Measurements from ENCODE around the gene MPZL3. TPM values are rescaled to one million over a fixed set of nuclear protein-coding genes. Genes with fewer than 3 reads are reported as not detected.

MPZL3 gene
- total RNA-seq, 1 donor from 2014 or later = 0.21 TPM

DNA sequence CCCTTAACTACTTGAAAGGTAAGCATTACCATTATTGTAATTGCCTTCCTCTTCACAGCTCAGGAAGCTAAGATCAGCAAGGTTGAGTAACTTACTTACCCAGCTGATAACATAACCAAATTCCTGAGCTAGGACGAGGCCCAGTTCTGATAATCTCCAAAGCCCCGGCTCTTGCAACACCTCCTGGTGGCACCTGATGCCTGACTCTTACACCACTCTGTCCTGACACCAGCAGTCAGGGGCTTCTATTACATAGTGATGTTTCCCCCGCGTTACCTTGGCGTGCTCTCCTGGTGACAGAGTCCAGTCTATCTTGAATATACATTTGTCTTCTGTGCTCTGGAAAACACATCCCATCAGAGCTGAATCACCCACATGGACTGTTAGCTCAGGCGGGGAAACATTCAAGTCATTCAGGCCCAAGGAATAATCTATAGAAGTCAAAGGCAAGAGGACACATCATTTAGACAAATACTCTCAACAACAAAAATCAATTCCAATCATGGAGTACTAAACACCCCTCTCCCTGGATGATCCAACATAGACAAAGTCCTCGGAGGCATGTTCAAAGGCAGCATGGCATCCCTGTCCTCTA is 39.9 kb downstream of the MPZL3 start:
- TF ChIP-seq, protein P1, sequence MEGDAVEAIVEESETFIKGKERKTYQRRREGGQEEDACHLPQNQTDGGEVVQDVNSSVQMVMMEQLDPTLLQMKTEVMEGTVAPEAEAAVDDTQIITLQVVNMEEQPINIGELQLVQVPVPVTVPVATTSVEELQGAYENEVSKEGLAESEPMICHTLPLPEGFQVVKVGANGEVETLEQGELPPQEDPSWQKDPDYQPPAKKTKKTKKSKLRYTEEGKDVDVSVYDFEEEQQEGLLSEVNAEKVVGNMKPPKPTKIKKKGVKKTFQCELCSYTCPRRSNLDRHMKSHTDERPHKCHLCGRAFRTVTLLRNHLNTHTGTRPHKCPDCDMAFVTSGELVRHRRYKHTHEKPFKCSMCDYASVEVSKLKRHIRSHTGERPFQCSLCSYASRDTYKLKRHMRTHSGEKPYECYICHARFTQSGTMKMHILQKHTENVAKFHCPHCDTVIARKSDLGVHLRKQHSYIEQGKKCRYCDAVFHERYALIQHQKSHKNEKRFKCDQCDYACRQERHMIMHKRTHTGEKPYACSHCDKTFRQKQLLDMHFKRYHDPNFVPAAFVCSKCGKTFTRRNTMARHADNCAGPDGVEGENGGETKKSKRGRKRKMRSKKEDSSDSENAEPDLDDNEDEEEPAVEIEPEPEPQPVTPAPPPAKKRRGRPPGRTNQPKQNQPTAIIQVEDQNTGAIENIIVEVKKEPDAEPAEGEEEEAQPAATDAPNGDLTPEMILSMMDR (IDR thresholded peaks at IDR 0.05) = no peak
- Histone ChIP-seq H3K27ac (no peak overlapping the region), H3K9me3 (no peaks in the 10 kb centered on the region), H3K27me3 (no peaks in the 10 kb centered on the region), H3K36me3 (no peaks in the 10 kb centered on the region), H3K4me3 (no peak overlapping the region), H3K4me1 (no peaks in the 10 kb centered on the region)
- DNase-seq (ENCODE audit: low spot score in 2 of 2) = no peak
- intact Hi-C loops (cut with DNase I) = no loop called here

DNA sequence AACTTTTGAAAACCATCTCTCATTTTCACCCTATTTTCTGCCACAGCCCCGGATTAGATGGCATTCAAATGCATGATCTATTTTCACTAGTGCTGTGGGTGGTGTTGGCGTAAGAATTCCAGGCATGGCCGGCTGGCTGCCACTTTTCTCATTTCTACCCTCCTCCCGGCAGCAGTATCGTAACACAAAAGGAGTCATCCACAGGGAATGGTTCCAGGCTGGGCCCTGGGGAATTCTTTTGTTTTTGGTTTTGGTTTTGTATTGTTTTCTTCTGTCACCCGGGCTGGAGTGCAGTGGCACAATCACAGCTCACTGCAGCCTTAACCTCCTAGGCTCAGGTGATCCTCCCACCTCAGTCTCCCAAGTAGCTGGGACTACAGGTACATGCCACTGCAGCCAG is 41.2 kb downstream of the MPZL3 start:
- no peaks in the 10 kb centered on the region for H3K27me3 ChIP-seq
- H3K36me3 ChIP-seq = no peaks in the 10 kb centered on the region

DNA sequence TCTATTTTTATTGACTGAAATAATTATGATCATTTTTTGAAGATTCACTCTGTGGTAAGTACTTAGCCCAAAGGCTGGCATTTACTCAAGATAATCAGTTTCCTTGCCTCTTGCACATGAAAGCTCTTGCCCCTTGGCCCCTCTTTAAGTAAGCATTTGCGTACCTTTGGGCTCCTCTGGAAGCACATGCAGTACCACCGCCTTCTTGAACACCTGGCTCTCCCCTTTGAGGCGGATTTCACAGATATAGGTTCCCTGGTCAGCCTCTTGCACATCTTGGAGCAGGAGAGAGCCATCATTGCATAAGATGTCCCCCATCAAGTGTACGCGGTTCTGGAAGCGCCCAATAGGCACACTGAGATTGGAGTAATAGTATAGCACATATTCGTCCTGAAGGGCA is 41.8 kb downstream of the MPZL3 start:
- no peak for DNase-seq (ENCODE audit: low spot score in 2 of 2)
- Histone ChIP-seq H3K9me3 (no peaks in the 10 kb centered on the region), H3K27ac (no peak overlapping the region), H3K4me1 (no peaks in the 10 kb centered on the region), H3K36me3 (no peaks in the 10 kb centered on the region), H3K4me3 (no peak overlapping the region), H3K27me3 (no peaks in the 10 kb centered on the region)
- intact Hi-C loops (cut with DNase I) = no loop called here
- TF ChIP-seq, protein P1 (IDR thresholded peaks at IDR 0.05) = no peak

More for the DNA sequence above, 41.2 kb downstream of the MPZL3 start:
- Histone ChIP-seq H3K9me3 (no peaks in the 10 kb centered on the region), H3K4me1 (no peaks in the 10 kb centered on the region), H3K27ac (no peak overlapping the region), H3K4me3 (no peak overlapping the region)
- no peak for DNase-seq (ENCODE audit: low spot score in 2 of 2)
- TF ChIP-seq, protein P1 (IDR thresholded peaks at IDR 0.05) = no peak
- intact Hi-C loops (cut with DNase I) = no loop called here

DNA sequence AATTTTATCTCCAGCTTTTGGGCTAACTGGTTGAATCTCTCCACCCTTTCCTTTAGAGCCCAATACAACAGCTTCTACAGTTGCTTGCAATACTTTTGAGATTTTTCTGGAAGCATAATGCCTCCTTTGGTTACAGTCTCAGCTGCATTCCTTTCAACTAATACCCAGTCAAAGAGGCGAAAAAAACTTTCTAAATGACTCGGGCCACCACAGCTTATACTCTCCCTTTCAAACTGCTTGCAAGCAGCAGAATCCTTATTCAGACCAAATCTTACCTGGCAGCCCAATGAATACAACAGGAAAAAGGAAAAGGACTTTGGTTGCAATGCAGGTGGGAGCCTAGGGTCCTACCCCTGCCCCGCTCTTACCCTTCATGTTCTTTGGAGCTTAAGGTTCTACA is 43.1 kb downstream of the MPZL3 start:
- no peaks in the 10 kb centered on the region for H3K9me3 ChIP-seq
- no peaks in the 10 kb centered on the region for H3K27me3 ChIP-seq
- no peak overlapping the region for H3K27ac ChIP-seq
- H3K4me3 ChIP-seq = no peak overlapping the region
- no peaks in the 10 kb centered on the region for H3K4me1 ChIP-seq
- intact Hi-C loops (cut with DNase I) = no loop called here
- TF ChIP-seq, protein P1 (IDR thresholded peaks at IDR 0.05) = no peak
- DNase-seq (ENCODE audit: low spot score in 2 of 2) = no peak
- no peaks in the 10 kb centered on the region for H3K36me3 ChIP-seq

DNA sequence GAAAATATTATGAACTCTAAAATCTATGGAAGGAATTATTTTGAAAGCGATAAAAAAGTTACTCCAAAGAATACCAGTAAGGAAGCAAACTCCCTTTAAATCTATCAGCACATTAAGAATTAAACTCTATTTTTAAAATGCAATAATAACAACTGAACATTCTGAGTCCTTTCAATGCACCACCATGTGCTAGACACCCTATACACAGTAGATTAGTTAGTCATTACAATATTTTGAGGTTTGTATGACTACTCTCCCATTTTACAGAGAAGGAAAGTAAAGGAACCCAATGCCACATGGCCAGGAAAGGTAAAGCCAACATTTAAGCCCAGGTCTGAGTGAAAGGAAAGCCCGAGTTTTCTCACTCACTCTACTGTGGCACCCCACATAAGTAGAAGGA is 45.1 kb downstream of the MPZL3 start:
- Histone ChIP-seq H3K9me3 (no peaks in the 10 kb centered on the region), H3K27ac (no peak overlapping the region), H3K36me3 (no peaks in the 10 kb centered on the region), H3K27me3 (no peaks in the 10 kb centered on the region), H3K4me1 (no peaks in the 10 kb centered on the region), H3K4me3 (no peak overlapping the region)
- TF ChIP-seq, protein P1 (IDR thresholded peaks at IDR 0.05) = no peak
- intact Hi-C loops (cut with DNase I) = no loop called here
- no peak for DNase-seq (ENCODE audit: low spot score in 2 of 2)

Data from ascending aorta (tissue), 2 donors.